SK-N-SH (cell line): ENCODE data around the gene MAD1L1. TPM values are rescaled to one million over a fixed set of nuclear protein-coding genes. Genes with fewer than 3 reads are reported as not detected.

Experiments used
- CTCF ChIA-PET: fragments of 300-600, 350-600 bp; formaldehyde crosslinking; extraction: SDS; loops from one replicate; lab custom pipeline; 2021; lab: Yijun Ruan, JAX
- POLR2A ChIA-PET: fragments of 350-600 bp; sonication (Branson Sonifier 250); formaldehyde crosslinking; extraction: SDS; loops from one replicate; lab custom pipeline; 2020; ENCODE audit warnings: antibody characterized with exemption, inconsistent platforms; lab: Yijun Ruan, JAX
- DNase-seq: peaks from one replicate; pipeline ENCODE4 v3.0.0; 2012
- H2AFZ ChIP-seq: fragments of 200-600 bp; sonication (generic); 2 replicates; pipeline ENCODE4 v1.8.1; 2016; ENCODE audit warnings: antibody characterized with exemption, mild to moderate bottlenecking, low read depth
- H3F3A ChIP-seq: fragments of 200-600 bp; sonication (generic); replicated peaks from 2 replicates; pipeline ENCODE3; 2016; ENCODE audit warnings: antibody characterized with exemption, mild to moderate bottlenecking; ENCODE audit not compliant: insufficient read depth
- H3K27ac ChIP-seq, 2 experiments: fragments of 200-500 bp in 1 of 2; fragments of 200-600 bp in 1 of 2; sonication (Bioruptor generic) in 1 of 2; sonication (generic), shearing (Covaris generic) in 1 of 2; 2 replicates each; pipeline versions ENCODE4 v1.5.1 to v1.6.1; 2014 to 2016; ENCODE audit warnings: low read depth in 2 of 2, inconsistent platforms in 1 of 2, low read length in 1 of 2, mild to moderate bottlenecking in 1 of 2, mixed read lengths in 1 of 2
- H3K27me3 ChIP-seq: fragments of 200-600 bp; sonication (generic), shearing (Covaris generic); 2 replicates; pipeline ENCODE4 v1.6.1; 2016; ENCODE audit warnings: mixed run types; ENCODE audit not compliant: insufficient read depth
- H3K36me3 ChIP-seq, 2 experiments: fragments of 200-500 bp in 1 of 2; fragments of 200-600 bp in 1 of 2; sonication (Bioruptor generic) in 1 of 2; sonication (generic) in 1 of 2; replicated peaks in 1 of 2; 2 replicates each; pipeline versions ENCODE3 to v1.5.1; 2014 to 2016; ENCODE audit warnings: low read length in 1 of 2, mild to moderate bottlenecking in 1 of 2; ENCODE audit not compliant: insufficient read depth in 2 of 2, control insufficient read depth in 1 of 2
- H3K4me1 ChIP-seq, 2 experiments: fragments of 200-500 bp in 1 of 2; fragments of 200-600 bp in 1 of 2; sonication (Bioruptor generic) in 1 of 2; sonication (generic), shearing (Covaris generic) in 1 of 2; 2 replicates each; pipeline versions ENCODE4 v1.5.1 to v1.6.1; 2014 to 2016; ENCODE audit warnings: low read depth in 1 of 2, low read length in 1 of 2, mixed run types in 1 of 2; ENCODE audit not compliant: insufficient read depth in 2 of 2, control insufficient read depth in 1 of 2
- H3K4me2 ChIP-seq: fragments of 200-600 bp; sonication (generic), shearing (Covaris generic); 2 replicates; pipeline ENCODE4 v1.6.1; 2017; ENCODE audit warnings: mixed run types
- H3K4me3 ChIP-seq, 2 experiments: fragments of 200-500 bp in 1 of 2; fragments of 200-600 bp in 1 of 2; sonication (Bioruptor generic) in 1 of 2; sonication (generic), shearing (Covaris generic) in 1 of 2; 2 replicates each; pipeline versions ENCODE4 v1.5.1 to v1.8.1; 2014 to 2016; ENCODE audit warnings: low read depth in 2 of 2, inconsistent platforms in 1 of 2, low read length in 1 of 2, mild to moderate bottlenecking in 1 of 2, mixed read lengths in 1 of 2, moderate library complexity in 1 of 2
- H3K79me2 ChIP-seq: fragments of 200-600 bp; sonication (generic); 2 replicates; pipeline ENCODE4 v1.8.1; 2017; ENCODE audit warnings: mild to moderate bottlenecking; ENCODE audit not compliant: insufficient read depth
- H3K9ac ChIP-seq: fragments of 200-600 bp; sonication (generic); 2 replicates; pipeline ENCODE4 v1.6.1; 2017; ENCODE audit warnings: mixed run types
- H3K9me2 ChIP-seq: fragments of 200-600 bp; sonication (generic); 2 replicates; pipeline ENCODE4 v1.6.1; 2017; ENCODE audit warnings: mixed run types
- H3K9me3 ChIP-seq: fragments of 200-600 bp; sonication (generic); 2 replicates; pipeline ENCODE4 v1.6.1; 2017; ENCODE audit warnings: mixed run types, mild to moderate bottlenecking, moderate library complexity
- H4K20me1 ChIP-seq: fragments of 200-600 bp; sonication (generic); 2 replicates; pipeline ENCODE4 v1.6.1; 2017; ENCODE audit warnings: mild to moderate bottlenecking, mixed run types; ENCODE audit not compliant: insufficient read depth
- CHD2 ChIP-seq: fragments of 150-350 bp; IDR thresholded peaks from 2 replicates; pipeline ENCODE4 v1.6.1; 2018; ENCODE audit warnings: low read length; ENCODE audit not compliant: partially characterized antibody
- ELF1 ChIP-seq: IDR thresholded peaks from 2 replicates; pipeline ENCODE4 v1.4.0; 2012
- EP300 ChIP-seq, 2 experiments: IDR thresholded peaks; 2 replicates each; pipeline versions ENCODE4 v1.4.0 to v1.6.1; 2012; ENCODE audit warnings: borderline replicate concordance in 1 of 2, low read depth in 1 of 2, low read length in 1 of 2
- EZH2phosphoT487 ChIP-seq: fragments of 200-600 bp; sonication (generic); IDR thresholded peaks from 2 replicates; pipeline ENCODE4 v1.6.1; 2017; ENCODE audit warnings: low read depth, mixed run types, mild to moderate bottlenecking, antibody characterized with exemption, moderate library complexity, borderline replicate concordance
- FOSL2 ChIP-seq: IDR thresholded peaks from 2 replicates; pipeline ENCODE4 v1.4.0; 2012; ENCODE audit warnings: low read depth, mild to moderate bottlenecking, moderate library complexity, borderline replicate concordance
- FOXM1 ChIP-seq: IDR thresholded peaks from 2 replicates; pipeline ENCODE4 v1.4.0; 2012; ENCODE audit warnings: low read depth, mild to moderate bottlenecking
- GABPA ChIP-seq: IDR thresholded peaks from 2 replicates; pipeline ENCODE4 v1.4.0; 2012; ENCODE audit warnings: low read depth, mild to moderate bottlenecking
- GATA2 ChIP-seq: sonication (generic); formaldehyde crosslinking; IDR thresholded peaks from 2 replicates; pipeline ENCODE4 v1.5.0; 2020; ENCODE audit warnings: mild to moderate bottlenecking, missing genetic modification reagents
- JUND ChIP-seq: IDR thresholded peaks from 2 replicates; pipeline ENCODE4 v1.4.0; 2012
- NFIC ChIP-seq: IDR thresholded peaks from 2 replicates; pipeline ENCODE4 v1.4.0; 2012; ENCODE audit warnings: borderline replicate concordance
- NRF1 ChIP-seq: IDR thresholded peaks from 2 replicates; pipeline ENCODE4 v1.6.1; 2012; ENCODE audit warnings: low read depth, mild to moderate bottlenecking, low read length
- RAD21 ChIP-seq: IDR thresholded peaks from 2 replicates; pipeline ENCODE4 v1.6.1; 2012; ENCODE audit warnings: mild to moderate bottlenecking, low read length
- RCOR1 ChIP-seq: fragments of 150-350 bp; IDR thresholded peaks from 2 replicates; pipeline ENCODE4 v1.6.1; 2017; ENCODE audit warnings: antibody characterized with exemption, low read length
- RFX5 ChIP-seq: IDR thresholded peaks from 2 replicates; pipeline ENCODE4 v1.6.1; 2012; ENCODE audit warnings: mild to moderate bottlenecking, improper control_type of control experiment, low read length
- RXRA ChIP-seq: IDR thresholded peaks from 2 replicates; pipeline ENCODE4 v1.4.0; 2012; ENCODE audit warnings: low read depth, mild to moderate bottlenecking, borderline replicate concordance
- TAF1 ChIP-seq: IDR thresholded peaks from 2 replicates; pipeline ENCODE4 v1.6.1; 2012; ENCODE audit warnings: low read depth, mild to moderate bottlenecking, low read length, moderate library complexity, borderline replicate concordance
- TCF12 ChIP-seq: IDR thresholded peaks from 2 replicates; pipeline ENCODE4 v1.4.0; 2012
- TEAD4 ChIP-seq: IDR thresholded peaks from 2 replicates; pipeline ENCODE4 v1.4.0; 2012; ENCODE audit warnings: mild to moderate bottlenecking, borderline replicate concordance; ENCODE audit not compliant: insufficient read depth
- WGBS: methylation state at CpG from one replicate; pipeline ENCODE4 v1.1.6; 2017; ENCODE audit warnings: low lambda C conversion rate; 5-methylcytosine and 5-hydroxymethylcytosine counted together
- polyA plus RNA-seq, 3 experiments: library from polyadenylated mRNA; depleted of rRNA; stranded (reverse); fragments of >200 nt; gene quantifications; 2 replicates each; pipeline ENCODE4 v1.2.3, GENCODE V29; 2012
- TF ChIP-seq, protein P1 (sequence below): IDR thresholded peaks from 2 replicates; pipeline ENCODE4 v1.6.1; 2012; ENCODE audit warnings: mild to moderate bottlenecking, low read depth, low read length, moderate library complexity
- TF ChIP-seq, protein P2 (sequence below): fragments of 150-350 bp; IDR thresholded peaks from 2 replicates; pipeline ENCODE4 v1.6.1; 2016; ENCODE audit warnings: mild to moderate bottlenecking, low read depth, low read length

Gene MAD1L1
- polyA plus RNA-seq, 1 of the 3 experiments (the other 2 are of a cell fraction) = 46.2 TPM

DNA sequence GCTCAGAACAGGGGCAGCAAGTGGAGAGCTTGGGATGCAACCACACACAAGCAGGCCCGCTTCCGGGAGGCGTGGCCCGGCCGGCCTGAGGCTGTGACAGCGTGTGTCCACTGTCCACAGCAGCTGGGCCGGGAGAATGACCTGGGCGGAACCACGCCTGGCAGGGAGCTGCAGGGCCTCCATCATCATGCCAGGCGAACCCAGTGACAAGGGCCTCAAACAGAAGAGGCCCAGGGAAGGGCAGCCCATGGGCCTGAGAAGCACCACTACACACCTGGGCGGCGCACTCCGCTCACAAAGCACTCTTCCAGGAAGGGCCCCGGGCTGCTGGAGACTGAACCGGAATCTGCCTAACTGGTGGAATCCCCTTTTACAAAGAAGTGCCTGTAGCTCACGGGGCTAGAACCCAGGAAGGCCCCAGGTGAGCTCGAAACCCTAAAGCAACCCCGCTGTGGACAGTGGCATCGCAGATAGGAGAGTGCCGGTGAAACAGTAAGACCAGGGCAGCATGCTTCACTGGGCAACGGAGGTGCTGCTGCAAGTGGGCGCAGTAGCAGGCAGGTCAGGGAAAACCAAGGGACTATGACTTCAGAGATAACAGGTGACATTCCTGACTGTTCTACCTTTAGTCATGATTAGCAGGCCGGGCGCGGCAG lies 66.0 kb downstream of the MAD1L1 start:
- no peaks in the 10 kb centered on the region for H3K36me3 ChIP-seq
- CTCF ChIA-PET = interaction anchor here (0.9 to 1.8 kb wide), 6 partner anchors 9 to 588 kb away, joined by 3 to 8 read pairs (median 3); no protein-coding TSS in a partner anchor
- H3K27ac ChIP-seq = no peak overlapping the region; a peak in 1 of 4 replicates
- WGBS = 95% methylated on average over 22 of the region's 25 CpGs
- DNase-seq = peak; percentile 49
- H3K27me3 ChIP-seq = no peaks in the 10 kb centered on the region
- POLR2A ChIA-PET = no interaction called here
- peaks cover 0 to 56% of the 10 kb centered on the region in 2 experiments; a peak in 2 of 4 replicates for H3K4me1 ChIP-seq
- H3K79me2 ChIP-seq = peaks cover 1% of the 10 kb centered on the region; the same call in 1 of the 2 replicates
- no peak overlapping the region for H3K9ac ChIP-seq
- H3K4me3 ChIP-seq = no peak overlapping the region
- no peaks in the 10 kb centered on the region for H3F3A ChIP-seq
- H3K4me2 ChIP-seq = no peak overlapping the region
- H2AFZ ChIP-seq = no peak overlapping the region
- H3K9me3 ChIP-seq = no peaks in the 10 kb centered on the region
- H4K20me1 ChIP-seq = no peaks in the 10 kb centered on the region
- no peaks in the 10 kb centered on the region for H3K9me2 ChIP-seq
- TF ChIP-seq GATA2 = no peak
- TF ChIP-seq FOSL2 = no peak
- no peak for TF ChIP-seq JUND
- TF ChIP-seq, protein P1, sequence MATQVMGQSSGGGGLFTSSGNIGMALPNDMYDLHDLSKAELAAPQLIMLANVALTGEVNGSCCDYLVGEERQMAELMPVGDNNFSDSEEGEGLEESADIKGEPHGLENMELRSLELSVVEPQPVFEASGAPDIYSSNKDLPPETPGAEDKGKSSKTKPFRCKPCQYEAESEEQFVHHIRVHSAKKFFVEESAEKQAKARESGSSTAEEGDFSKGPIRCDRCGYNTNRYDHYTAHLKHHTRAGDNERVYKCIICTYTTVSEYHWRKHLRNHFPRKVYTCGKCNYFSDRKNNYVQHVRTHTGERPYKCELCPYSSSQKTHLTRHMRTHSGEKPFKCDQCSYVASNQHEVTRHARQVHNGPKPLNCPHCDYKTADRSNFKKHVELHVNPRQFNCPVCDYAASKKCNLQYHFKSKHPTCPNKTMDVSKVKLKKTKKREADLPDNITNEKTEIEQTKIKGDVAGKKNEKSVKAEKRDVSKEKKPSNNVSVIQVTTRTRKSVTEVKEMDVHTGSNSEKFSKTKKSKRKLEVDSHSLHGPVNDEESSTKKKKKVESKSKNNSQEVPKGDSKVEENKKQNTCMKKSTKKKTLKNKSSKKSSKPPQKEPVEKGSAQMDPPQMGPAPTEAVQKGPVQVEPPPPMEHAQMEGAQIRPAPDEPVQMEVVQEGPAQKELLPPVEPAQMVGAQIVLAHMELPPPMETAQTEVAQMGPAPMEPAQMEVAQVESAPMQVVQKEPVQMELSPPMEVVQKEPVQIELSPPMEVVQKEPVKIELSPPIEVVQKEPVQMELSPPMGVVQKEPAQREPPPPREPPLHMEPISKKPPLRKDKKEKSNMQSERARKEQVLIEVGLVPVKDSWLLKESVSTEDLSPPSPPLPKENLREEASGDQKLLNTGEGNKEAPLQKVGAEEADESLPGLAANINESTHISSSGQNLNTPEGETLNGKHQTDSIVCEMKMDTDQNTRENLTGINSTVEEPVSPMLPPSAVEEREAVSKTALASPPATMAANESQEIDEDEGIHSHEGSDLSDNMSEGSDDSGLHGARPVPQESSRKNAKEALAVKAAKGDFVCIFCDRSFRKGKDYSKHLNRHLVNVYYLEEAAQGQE = no peak
- TF ChIP-seq RAD21 = no peak
- no peak for TF ChIP-seq RCOR1
- TF ChIP-seq ELF1 = no peak
- TF ChIP-seq, protein P2, sequence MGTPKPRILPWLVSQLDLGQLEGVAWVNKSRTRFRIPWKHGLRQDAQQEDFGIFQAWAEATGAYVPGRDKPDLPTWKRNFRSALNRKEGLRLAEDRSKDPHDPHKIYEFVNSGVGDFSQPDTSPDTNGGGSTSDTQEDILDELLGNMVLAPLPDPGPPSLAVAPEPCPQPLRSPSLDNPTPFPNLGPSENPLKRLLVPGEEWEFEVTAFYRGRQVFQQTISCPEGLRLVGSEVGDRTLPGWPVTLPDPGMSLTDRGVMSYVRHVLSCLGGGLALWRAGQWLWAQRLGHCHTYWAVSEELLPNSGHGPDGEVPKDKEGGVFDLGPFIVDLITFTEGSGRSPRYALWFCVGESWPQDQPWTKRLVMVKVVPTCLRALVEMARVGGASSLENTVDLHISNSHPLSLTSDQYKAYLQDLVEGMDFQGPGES = no peak
- TF ChIP-seq NFIC = no peak
- no peak for TF ChIP-seq TCF12
- no peak for TF ChIP-seq EP300 (IDR thresholded peaks at IDR 0.05; ENCODE audit: borderline replicate concordance in 1 of 2, low read depth in 1 of 2, low read length in 1 of 2)
- no peak for TF ChIP-seq TAF1
- no peak for TF ChIP-seq RXRA
- no peak for TF ChIP-seq RFX5
- no peak for TF ChIP-seq CHD2
- no peak for TF ChIP-seq FOXM1
- no peak for TF ChIP-seq NRF1
- no peak for TF ChIP-seq TEAD4
- no peak for TF ChIP-seq GABPA
- TF ChIP-seq EZH2phosphoT487 = no peak
- TF ChIP-seq, all 33 proteins: peak for 0
